SIG-M5 (cell line): ENCODE data around the gene NRP2.

ENCODE experiments used
- DNase-seq: peaks from one replicate; lab custom pipeline; 2025; lab: John Stamatoyannopoulos, UW

The NRP2 gene

GRCh38 chr2:205808486-205809121 is 126.3 kb downstream of the NRP2 start:
- no peak for DNase-seq

GRCh38 chr2:205811387-205811786 is 129.1 kb downstream of the NRP2 start:
- no peak for DNase-seq

- no peak for DNase-seq
Observed at GRCh38 chr2:205814039-205814364, 131.7 kb downstream of the NRP2 start.

GRCh38 chr2:205815673-205816072 is 133.4 kb downstream of the NRP2 start:
- DNase-seq, result no peak

GRCh38 chr2:205816268-205816667 is 134.0 kb downstream of the NRP2 start:
- no peak for DNase-seq

- no peak for DNase-seq
Observed at GRCh38 chr2:205822579-205822978, 140.3 kb downstream of the NRP2 start.

- DNase-seq, result no peak
Observed at GRCh38 chr2:205827809-205828365, 145.6 kb downstream of the NRP2 start.

GRCh38 chr2:205833864-205834263 is 151.6 kb downstream of the NRP2 start:
- no peak for DNase-seq

GRCh38 chr2:205834796-205835195 is 152.5 kb downstream of the NRP2 start:
- DNase-seq, result no peak

GRCh38 chr2:205835251-205835791 is 153.0 kb downstream of the NRP2 start:
- no peak for DNase-seq

- DNase-seq, result no peak
Observed at GRCh38 chr2:205835923-205836322, 153.6 kb downstream of the NRP2 start.

GRCh38 chr2:205836477-205837221 is 154.3 kb downstream of the NRP2 start:
- no peak for DNase-seq

- DNase-seq, result no peak
Observed at GRCh38 chr2:205837663-205838062, 155.4 kb downstream of the NRP2 start.

GRCh38 chr2:205845446-205845845 is 163.1 kb downstream of the NRP2 start:
- DNase-seq, result no peak
